ENCODE results near the gene RHEBL1. TPM values are rescaled to one million over a fixed set of nuclear protein-coding genes. Genes with fewer than 3 reads are reported as not detected.

Gene RHEBL1
- total and polyA plus RNA-seq, 2 of the 4 experiments (the other 2 are of a cell fraction), result 0.62 to 0.72 TPM

GRCh38 chr12:49051373-49051764 is 18.4 kb downstream of the RHEBL1 start:
- in situ Hi-C loops (cut with MboI; ENCODE audit: low sequenced_read_pairs), result no loop called here
- no peak overlapping the region for H3K9ac ChIP-seq (ENCODE audit: low read depth, low read length)
- H2BK120ac ChIP-seq (ENCODE audit: low read depth, low read length), result no peak overlapping the region
- 100% methylated on average over 7 of the region's 18 CpGs; no CpG with 5 or more reads in 1 of the 2 experiments for WGBS, 2 experiments (ENCODE audit: extremely low coverage in 2 of 2, insufficient read length in 1 of 2)
- dilution Hi-C loops (cut with HindIII; ENCODE audit: low sequenced_read_pairs, unreplicated experiment), result no loop called here
- no peaks in the 10 kb centered on the region for H3K27me3 ChIP-seq (ENCODE audit: control insufficient read depth, insufficient read depth, low read length)
- no peak overlapping the region for H2BK15ac ChIP-seq (ENCODE audit: low read depth, low read length)
- H3K4ac ChIP-seq (ENCODE audit: low read depth, low read length), result no peak overlapping the region
- H2AK9ac ChIP-seq (replicated peaks; ENCODE audit: low read depth, low read length, poor library complexity), result no peak overlapping the region
- peaks cover 26% of the 10 kb centered on the region for H3K9me1 ChIP-seq (ENCODE audit: insufficient read depth, low read length)
- H3K18ac ChIP-seq (ENCODE audit: low read depth, low read length), result no peak overlapping the region
- H4K20me1 ChIP-seq (ENCODE audit: insufficient read depth, low read length), result peaks cover 84% of the 10 kb centered on the region
- no peak overlapping the region for H4K5ac ChIP-seq (ENCODE audit: low read depth, low read length)
- H3K23ac ChIP-seq (ENCODE audit: low read depth, low read length), result no peak overlapping the region
- no peak overlapping the region for H3K14ac ChIP-seq (replicated peaks; ENCODE audit: low read depth, low read length)
- H3K79me1 ChIP-seq (ENCODE audit: low read depth in 1 of 2, low read length in 2 of 2), result peaks cover 46 to 89% of the 10 kb centered on the region in 2 experiments
- BruUV-seq (replicated peaks), result no TSS peak
- CTCF ChIA-PET, result no interaction called here
- no peaks in the 10 kb centered on the region for H3K9me3 ChIP-seq (ENCODE audit: control insufficient read depth, insufficient read depth, low read length)
- no peak for TF ChIP-seq MAFK (IDR thresholded peaks at IDR 0.05; ENCODE audit: low read depth, low read length)
- no peak for TF ChIP-seq SMC3 (IDR thresholded peaks at IDR 0.05; ENCODE audit: low read depth, low read length)
- TF ChIP-seq RAD21 (IDR thresholded peaks at IDR 0.05; ENCODE audit: low read length), result no peak
- TF ChIP-seq ELK1 (IDR thresholded peaks at IDR 0.05; ENCODE audit: borderline replicate concordance, low read depth, low read length), result no peak
- no peak for TF ChIP-seq CHD1 (IDR thresholded peaks at IDR 0.05; ENCODE audit: low read depth, low read length)
- no peak for TF ChIP-seq BHLHE40 (IDR thresholded peaks at IDR 0.05; ENCODE audit: low read depth, low read length)
- no peak for TF ChIP-seq POLR2A (IDR thresholded peaks at IDR 0.05; ENCODE audit: low read depth, low read length)
- no peak for TF ChIP-seq CTCF (conservative IDR thresholded peaks at IDR 0.05; ENCODE audit: low read depth, low read length)
- TF ChIP-seq MAZ (IDR thresholded peaks at IDR 0.05; ENCODE audit: borderline replicate concordance, low read depth, low read length), result no peak
- POLR2A ChIA-PET (ENCODE audit: unreplicated experiment), result no interaction called here
- H2BK5ac ChIP-seq (ENCODE audit: low read depth, low read length, poor library complexity, severe bottlenecking), result no peak overlapping the region
- no peak overlapping the region for H2AK5ac ChIP-seq (ENCODE audit: low read depth, low read length)
- H4K8ac ChIP-seq (ENCODE audit: low read depth in 2 of 2, low read length in 2 of 2), result no peak overlapping the region
- no peak overlapping the region for H2BK20ac ChIP-seq (ENCODE audit: low read depth, low read length)
- intact Hi-C loops (cut with micrococcal nuclease), result no loop called here
- H2AFZ ChIP-seq (replicated peaks; ENCODE audit: low read length, poor library complexity), result no peak overlapping the region
- no peak overlapping the region for H4K91ac ChIP-seq (ENCODE audit: insufficient read depth, low read depth, low read length)
- no peak overlapping the region for H3K4me3 ChIP-seq (ENCODE audit: insufficient read depth, low read depth, low read length)
- H3K4me1 ChIP-seq (ENCODE audit: control insufficient read depth, insufficient read depth, low read length), result peaks cover 9% of the 10 kb centered on the region
- H3K27ac ChIP-seq (ENCODE audit: insufficient read depth, low read length), result no peak overlapping the region
- H3K56ac ChIP-seq (ENCODE audit: extremely low read depth, insufficient read depth, low read length), result no peak overlapping the region
- no peak overlapping the region for H3K4me2 ChIP-seq (ENCODE audit: low read depth, low read length)
- no peak for ATAC-seq (ENCODE audit: low read depth)
- DNase-seq, result no peak
- H3K36me3 ChIP-seq (ENCODE audit: control insufficient read depth, insufficient read depth, low read length), result peaks cover 80% of the 10 kb centered on the region

All from IMR-90 (cell line).